NCI-H1105 (cell line): ENCODE data around the gene CHST5.

Experiments
- DNase-seq: peaks from one replicate; lab custom pipeline; 2025; lab: John Stamatoyannopoulos, UW

The CHST5 gene

DNA sequence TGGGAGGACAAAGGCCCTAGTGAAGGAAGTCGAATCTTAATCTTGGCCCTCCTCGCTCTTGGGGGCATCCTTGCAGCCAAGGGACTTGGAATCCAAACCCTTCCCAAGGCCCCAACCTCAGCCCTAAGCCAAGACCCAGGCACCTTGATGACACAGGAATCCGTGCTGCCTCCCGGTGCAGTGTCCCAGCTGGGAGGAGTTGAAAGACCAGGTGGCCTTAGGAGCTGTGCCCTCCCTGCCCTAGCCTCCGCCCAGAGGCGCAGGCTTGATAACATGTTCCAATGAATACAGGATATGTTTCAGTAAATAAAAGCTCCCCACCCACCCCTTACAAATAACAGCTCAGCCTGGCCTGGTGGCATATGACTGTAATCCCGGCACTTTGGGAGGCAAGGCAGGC is at the start of gene CHST5:
TSS of gene CHST5 (minus strand) at position 208 of the 400 bp plus-strand sequence. CDS start 5,724 bp downstream, outside the sequence.
- DNase-seq, result no peak

- no peak for DNase-seq
Measured at GRCh38 chr16:75584108-75584507, 48.2 kb upstream of the CHST5 start.

- no peak for DNase-seq
Measured at GRCh38 chr16:75579281-75579834, 43.5 kb upstream of the CHST5 start.

DNA sequence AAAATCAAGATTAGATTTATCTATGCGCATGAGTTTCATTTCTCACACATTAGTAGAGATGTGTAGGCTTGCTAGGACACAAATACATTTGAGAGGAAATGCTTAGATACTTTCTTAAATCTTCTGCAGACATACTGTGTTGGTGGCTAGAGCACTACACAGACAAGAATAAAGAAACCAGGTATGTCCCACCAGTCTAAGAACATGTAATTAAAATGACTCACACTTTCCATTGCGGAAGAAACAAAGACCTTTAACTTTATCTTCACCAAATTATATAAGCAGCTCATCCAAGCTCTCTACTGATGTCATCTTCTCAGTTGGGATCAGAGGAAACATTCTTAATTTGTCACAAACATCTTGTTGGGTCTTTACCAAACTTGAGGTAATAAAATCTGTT is 42.8 kb upstream of the CHST5 start:
- no peak for DNase-seq

DNA sequence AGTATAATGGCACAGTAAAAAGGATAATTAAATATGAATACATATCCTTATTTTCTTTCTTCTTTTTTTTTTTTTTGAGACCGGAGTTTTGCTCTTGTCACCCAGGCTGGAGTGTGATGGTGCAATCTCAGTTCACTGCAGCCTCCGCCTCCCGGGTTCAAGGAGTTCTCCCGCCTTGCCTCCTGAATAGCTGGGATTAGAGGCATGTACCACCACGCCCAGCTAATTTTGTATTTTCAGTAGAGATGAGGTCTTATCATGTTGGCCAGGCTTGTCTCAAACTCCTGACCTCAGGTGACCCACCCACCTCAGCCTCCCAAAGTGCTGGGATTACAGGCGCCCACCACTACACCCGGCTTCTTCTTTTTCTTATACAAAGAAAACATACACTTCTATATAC is 42.3 kb upstream of the CHST5 start:
- DNase-seq, result no peak

DNA sequence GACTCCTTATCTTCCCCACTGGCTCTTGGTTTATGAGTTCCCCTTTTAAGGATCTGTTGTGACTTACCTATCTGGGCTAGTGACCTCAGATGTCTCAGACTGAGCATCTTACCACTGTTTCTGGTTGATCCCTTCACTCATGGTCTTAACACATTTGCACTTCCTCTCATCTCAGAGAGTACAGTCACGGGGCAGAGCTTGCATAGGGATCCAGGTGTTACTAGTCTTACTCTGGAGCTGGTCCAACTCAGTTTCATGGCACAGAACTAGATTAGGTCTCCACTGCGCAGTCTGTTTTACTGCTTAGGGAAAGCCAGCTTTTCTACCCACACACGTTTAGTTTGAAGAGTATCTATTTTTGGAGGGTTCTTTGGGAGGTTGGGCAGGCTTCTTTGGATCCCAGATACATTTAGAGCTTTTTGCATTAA is 40.5 kb upstream of the CHST5 start:
- no peak for DNase-seq

DNA sequence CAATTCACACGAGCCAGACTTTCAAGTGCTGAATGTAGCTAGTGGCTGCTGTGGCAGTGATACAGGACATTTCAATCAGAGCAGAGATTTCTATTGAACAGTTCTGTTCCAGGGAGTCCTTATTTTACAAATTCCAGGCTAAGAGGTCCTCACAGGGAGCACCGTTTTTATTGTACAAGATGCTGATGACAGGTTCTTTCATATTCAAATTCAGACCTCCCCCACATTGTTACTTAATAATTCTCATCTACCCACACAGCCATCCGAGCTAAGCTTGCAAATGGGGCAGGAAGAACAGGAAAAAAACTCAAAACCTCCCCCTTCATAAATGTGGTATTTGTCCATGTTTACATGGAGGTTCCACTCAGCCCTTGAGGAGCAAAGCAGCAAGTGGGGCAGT is 40.0 kb upstream of the CHST5 start:
- no peak for DNase-seq

DNA sequence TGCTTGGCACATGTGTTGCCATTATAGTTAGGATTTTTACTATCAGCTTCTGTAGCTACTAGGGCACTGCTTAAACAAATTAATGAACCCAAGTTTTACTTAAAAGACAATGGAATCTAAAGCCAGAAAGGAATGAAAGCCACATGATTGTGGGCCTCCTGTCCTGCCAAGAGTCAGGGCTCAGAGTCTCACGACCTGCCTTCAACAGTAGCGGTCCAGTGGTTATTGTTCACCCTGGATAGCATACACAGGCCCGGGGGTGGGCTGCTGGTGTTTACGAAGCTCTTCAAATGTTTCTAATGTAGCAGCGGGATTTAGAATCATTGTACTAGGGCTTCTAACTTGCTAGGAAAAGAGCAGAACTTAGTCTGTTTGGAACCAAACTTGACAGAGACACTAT is 38.0 kb upstream of the CHST5 start:
- DNase-seq, result no peak

DNA sequence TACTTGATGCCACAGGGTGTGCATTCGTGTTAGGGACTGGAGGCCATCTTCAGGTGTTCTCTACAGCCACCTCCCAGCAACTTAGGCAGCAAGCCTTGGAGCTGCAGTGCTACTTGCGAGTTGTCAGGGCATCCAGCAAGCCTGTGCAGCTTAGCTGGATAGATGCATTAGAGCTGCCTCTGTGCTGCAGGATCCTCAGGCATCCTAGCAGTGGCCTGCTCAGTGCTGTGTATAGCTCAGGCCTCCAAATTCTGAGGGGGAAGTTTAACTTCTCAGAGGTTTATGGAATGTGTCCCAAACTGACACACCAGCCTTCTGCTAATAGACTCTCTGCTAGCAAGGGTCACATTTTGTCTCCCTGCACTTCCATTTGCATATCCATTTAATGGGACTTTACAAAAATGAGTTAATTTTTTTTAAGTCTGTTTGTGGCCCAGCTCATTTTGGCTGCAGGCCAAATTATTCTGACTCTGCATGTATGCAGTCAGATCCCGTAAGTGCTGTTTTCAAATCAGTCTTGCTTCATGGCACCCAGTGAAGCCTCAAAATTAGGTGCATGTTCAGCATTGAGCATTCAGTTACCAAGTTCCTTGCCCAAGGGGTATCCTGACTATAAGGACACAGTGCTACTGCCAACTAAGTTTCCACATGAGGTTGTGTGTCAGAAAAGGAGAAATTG is 37.1 kb upstream of the CHST5 start:
- DNase-seq, result no peak

DNA sequence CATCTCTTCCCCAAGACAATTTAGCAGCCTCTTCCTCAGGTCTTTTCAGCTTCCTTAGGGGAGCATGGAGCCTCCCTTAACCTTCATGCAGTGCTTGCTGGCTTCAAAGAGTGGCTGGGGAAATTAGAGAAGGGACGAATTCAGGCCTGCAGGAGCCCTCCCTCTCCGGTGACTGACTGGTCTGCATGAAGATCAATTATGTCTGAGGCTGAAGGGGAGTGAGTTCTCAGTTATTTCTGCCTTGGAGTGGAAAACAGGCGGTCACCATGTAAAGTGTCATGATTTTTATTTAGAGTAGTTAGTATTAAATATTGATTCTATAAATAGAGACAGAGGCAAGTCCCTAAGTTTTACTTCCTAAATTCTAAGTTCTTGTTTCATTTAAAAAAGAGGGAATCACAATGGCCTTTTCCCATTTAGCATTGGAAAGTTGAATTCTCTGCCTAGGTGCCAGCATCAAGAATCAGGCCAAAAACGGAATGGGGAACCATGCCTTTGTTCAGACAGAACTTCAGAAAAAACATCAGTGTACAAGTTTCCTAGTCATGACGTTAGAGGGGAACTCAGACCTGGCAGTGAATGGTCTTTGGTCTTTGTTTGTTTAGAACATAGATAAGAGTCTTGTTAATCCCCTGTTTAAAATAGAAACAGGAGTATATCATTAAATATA is 34.6 kb upstream of the CHST5 start:
- DNase-seq, result no peak

DNA sequence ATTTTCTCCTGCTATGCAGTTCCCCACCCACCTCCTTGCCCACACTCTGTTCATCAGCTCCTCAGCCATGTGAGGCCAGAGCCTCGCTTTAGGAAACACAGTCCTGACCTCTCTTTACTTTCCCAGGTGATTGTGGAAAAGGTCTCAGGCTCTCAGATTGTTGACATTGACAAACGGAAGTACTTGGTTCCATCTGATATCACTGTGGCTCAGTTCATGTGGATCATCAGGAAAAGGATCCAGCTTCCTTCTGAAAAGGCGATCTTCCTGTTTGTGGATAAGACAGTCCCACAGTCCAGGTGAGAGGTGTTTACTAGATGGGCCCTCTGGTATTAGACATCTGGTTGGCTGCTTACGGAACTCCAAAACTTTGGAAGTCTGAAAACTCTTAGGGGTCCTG is 32.0 kb upstream of the CHST5 start:
- no peak for DNase-seq

- DNase-seq, result no peak
Measured at GRCh38 chr16:75566758-75567255, 30.9 kb upstream of the CHST5 start.

- peak; percentile 36 for DNase-seq
Measured at GRCh38 chr16:75566040-75566757, 30.3 kb upstream of the CHST5 start, which contains the start of gene GABARAPL2. TSS of gene GABARAPL2 (plus strand) at chr16:75566379. CDS start at chr16:75566487, 108 bp downstream.

GRCh38 chr16:75565640-75566039 is 29.7 kb upstream of the CHST5 start:
- no peak for DNase-seq

DNA sequence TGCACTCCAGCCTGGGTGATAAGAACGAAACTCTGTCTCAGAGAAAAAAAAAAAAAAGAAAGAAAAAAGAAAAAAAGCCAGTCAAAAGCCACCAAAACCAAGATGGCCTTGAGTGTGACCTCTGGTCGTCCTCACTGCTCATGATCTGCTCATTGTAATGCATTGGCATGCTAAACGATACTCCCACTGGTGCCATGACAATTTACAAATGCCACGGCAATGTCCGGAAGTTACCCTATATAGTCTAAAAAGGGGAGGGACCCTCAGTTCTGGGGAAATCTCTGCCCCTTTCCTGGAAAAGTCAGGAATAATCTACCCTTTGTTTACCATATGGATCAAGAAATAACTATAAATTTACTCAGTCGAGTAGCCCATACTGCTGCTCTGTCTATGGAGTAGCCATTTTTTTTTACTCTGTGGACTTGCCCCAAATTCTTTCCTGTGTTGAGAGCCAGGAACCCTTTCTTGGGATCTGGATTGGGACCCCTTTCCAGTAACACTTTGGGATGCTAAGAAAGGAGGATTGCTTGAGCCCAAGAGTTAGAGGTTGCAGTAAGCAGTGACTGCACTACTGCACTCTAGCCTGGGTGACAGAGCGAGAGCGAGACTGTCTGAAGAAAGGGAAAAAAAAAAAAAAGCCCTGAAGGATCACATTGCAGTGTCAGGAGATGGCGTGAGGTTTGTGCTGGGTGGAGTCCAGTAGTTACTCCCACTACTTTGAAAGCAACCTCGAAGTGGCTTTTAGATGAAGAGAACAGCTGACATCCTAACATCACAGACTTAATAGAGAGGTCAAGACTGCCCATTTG is 23.9 kb upstream of the CHST5 start:
- DNase-seq, result no peak

GRCh38 chr16:75558846-75559401 is 23.0 kb upstream of the CHST5 start:
- DNase-seq, result no peak

DNA sequence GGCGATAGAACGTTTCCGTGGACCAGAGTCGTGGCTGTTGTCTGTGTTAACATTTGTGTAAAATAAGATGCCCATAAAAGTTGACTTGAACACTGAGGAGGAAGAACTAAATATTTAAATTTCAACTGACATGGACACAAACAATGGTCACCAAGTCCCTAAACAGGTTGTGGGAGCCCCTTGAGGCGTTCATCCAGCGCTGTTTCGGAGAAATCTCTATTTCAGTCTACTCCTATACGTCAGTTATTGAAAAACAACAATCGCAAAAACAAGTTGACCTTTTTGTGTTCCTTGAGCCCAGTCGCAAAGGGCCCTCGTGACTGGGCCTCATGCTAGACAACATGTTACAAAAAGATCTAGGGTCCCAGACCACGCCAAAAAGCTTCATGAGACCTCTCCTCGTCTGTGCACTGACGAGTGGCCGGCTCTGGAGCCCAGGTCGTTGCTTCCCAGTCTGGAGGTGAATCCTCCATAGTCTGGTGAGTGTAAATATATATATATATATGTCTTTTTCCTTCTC is 20.6 kb upstream of the CHST5 start:
- no peak for DNase-seq

DNA sequence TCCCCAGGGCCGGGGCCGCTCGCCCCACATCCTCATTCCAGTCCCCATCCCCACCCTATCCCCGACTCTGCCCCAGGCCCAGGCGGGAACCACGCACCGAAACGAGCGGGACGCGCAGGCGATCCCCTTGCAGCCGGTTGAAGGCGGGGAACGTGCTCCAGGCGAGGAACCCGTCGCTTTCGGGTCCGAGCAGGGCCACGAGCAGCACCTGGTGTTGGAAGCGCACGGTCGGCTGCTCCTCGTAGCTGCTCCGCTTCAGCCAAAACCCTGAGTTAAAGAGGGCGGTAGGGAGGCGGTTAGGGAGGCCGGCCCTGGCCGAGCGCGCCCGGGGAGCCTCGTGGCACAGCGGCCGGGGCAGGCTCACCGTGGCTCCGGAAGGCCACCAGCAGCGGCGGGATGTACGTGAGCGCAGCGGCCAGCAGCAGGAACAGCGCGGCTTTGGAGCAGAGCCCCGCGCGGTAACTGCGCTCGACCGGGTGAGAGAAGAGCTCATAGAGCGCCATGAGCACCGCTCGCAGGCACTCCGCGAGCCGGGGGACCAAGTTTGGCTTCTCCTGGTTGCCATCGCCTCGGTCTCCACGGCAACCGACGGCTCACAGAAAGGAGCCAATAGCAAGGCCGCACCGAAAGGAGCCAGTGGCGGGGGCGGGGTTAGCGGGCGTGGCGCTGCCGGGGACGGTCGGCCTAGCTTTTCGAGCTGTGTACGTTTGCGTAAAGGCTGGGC is 20.0 kb upstream of the CHST5 start, which contains the start of gene TMEM231:
TSS of gene TMEM231 (minus strand) at position 546 of the 724 bp plus-strand sequence. CDS start at position 503, 43 bp downstream.
- DNase-seq, result peak; percentile 89

DNA sequence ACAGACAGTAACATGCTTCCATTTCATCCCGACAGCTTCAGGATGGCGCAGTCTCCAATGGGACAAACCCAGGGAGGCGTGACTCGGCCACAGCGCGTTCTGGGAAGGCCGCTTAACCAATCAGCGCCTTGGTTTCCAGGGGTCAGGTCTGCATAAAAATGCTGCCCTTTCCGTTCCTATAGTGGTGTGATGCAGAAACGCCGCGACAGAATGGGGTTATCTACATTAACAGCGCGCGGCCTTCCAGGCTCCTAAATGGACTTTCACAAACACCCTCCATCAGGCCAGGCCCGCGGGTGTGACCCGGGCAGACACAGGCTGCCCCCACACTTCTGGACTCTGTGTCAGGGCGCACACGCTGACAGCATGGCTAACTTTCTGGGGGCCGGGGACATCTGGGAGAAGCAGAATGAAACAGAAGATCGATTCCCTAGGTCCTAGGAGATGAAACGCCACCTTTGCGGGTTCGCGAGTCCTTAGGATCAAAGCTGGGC is 19.4 kb upstream of the CHST5 start:
- DNase-seq, result peak; percentile 70

DNA sequence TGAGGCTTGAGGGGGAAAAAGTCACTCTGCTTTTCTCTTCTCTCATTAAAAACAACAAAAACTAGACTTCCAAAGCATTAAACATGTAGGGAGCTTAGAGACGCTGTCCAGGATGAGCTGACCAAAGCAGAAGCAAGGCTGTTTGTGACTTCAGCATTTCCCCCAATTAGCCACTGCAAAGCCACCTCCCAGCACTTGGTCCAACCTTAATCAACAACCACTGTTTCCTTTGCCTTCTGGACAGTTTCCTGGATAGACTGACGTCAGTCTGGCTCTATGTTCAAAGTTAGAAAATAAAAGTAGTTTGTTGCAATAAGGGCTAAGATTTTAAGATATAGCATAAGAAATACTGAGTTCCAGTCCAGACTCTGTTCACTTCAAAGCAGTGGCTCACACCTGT is 17.0 kb upstream of the CHST5 start:
- no peak for DNase-seq
